ENCODE data around the gene PRKN.

- no peak for TF ChIP-seq SIN3A (IDR thresholded peaks at IDR 0.05; ENCODE audit: borderline replicate concordance in 2 of 2, control insufficient read depth in 1 of 2, low read depth in 2 of 2, low read length in 2 of 2)
- TF ChIP-seq EHMT2 (IDR thresholded peaks at IDR 0.05): no peak
These were observed 195.1 kb downstream of the PRKN start for GRCh38 chr6:162532283-162533008.
